Measurements from ENCODE around the gene DENND10.
"Not testable (repeated sequence)": the region's sequence is repeated elsewhere in the genome, so short reads cannot be mapped to it uniquely, and the experiment has no call there.

The DENND10 gene

GRCh38 chr10:119103241-119103902 is 541 bp upstream of the DENND10 start:
- Mint-ChIP-seq H3K27me3 (ENCODE audit: low read depth) (peaks cover 9% of the 10 kb centered on the region), H3K4me3 (peak overlapping the region; percentile 83 to 89 (median 85)), H3K4me1 (no peaks in the 10 kb centered on the region), H3K9me3 (no peaks in the 10 kb centered on the region), H3K36me3 (ENCODE audit: low read depth) (peaks cover 7% of the 10 kb centered on the region), H3K27ac (peak overlapping the region in 2 of 3 experiments; percentile 56 to 79)
- TF ChIP-seq, protein P1, sequence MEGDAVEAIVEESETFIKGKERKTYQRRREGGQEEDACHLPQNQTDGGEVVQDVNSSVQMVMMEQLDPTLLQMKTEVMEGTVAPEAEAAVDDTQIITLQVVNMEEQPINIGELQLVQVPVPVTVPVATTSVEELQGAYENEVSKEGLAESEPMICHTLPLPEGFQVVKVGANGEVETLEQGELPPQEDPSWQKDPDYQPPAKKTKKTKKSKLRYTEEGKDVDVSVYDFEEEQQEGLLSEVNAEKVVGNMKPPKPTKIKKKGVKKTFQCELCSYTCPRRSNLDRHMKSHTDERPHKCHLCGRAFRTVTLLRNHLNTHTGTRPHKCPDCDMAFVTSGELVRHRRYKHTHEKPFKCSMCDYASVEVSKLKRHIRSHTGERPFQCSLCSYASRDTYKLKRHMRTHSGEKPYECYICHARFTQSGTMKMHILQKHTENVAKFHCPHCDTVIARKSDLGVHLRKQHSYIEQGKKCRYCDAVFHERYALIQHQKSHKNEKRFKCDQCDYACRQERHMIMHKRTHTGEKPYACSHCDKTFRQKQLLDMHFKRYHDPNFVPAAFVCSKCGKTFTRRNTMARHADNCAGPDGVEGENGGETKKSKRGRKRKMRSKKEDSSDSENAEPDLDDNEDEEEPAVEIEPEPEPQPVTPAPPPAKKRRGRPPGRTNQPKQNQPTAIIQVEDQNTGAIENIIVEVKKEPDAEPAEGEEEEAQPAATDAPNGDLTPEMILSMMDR (IDR thresholded peaks at IDR 0.05; ENCODE audit: unreplicated experiment in 3 of 3), result no peak

DNA sequence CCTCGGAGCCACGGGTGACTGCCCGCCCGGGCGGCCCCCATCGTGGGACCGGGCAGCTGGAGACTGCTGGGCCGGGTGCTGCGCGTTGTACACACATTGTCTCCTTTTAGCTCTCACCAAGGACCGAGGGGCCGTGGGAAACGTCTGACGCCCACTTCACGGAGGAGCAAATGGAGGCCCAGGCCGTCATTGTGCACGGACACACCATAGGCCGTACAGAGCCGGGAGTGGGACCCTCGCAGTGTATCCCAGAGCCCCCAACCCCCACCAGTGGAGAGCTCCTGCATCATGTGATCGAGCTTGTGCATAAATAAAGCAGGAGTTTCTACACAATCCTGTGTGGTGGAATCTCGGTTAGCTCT is 722 bp downstream of the DENND10 start:
- Mint-ChIP-seq H3K4me3 (peak overlapping the region; percentile 88 to 90 (median 90)), H3K4me1 (no peaks in the 10 kb centered on the region), H3K36me3 (ENCODE audit: low read depth) (peaks cover 14% of the 10 kb centered on the region), H3K27me3 (ENCODE audit: low read depth) (peaks cover 9% of the 10 kb centered on the region), H3K9me3 (no peaks in the 10 kb centered on the region), H3K27ac (peak overlapping the region in 1 of 3 experiments; percentile 68)
- TF ChIP-seq, protein P1 (IDR thresholded peaks at IDR 0.05; ENCODE audit: unreplicated experiment in 3 of 3), result no peak

- Mint-ChIP-seq H3K27ac (peak overlapping the region in 1 of 3 experiments; percentile 66), H3K27me3 (ENCODE audit: low read depth) (peaks cover 9% of the 10 kb centered on the region), H3K36me3 (ENCODE audit: low read depth) (peaks cover 18% of the 10 kb centered on the region), H3K4me3 (peak overlapping the region; percentile 88 to 90 (median 90)), H3K9me3 (no peaks in the 10 kb centered on the region), H3K4me1 (no peaks in the 10 kb centered on the region)
- TF ChIP-seq, protein P1 (IDR thresholded peaks at IDR 0.05; ENCODE audit: unreplicated experiment in 3 of 3), result no peak
Observed at GRCh38 chr10:119105155-119105554, 1.2 kb downstream of the DENND10 start.

DNA sequence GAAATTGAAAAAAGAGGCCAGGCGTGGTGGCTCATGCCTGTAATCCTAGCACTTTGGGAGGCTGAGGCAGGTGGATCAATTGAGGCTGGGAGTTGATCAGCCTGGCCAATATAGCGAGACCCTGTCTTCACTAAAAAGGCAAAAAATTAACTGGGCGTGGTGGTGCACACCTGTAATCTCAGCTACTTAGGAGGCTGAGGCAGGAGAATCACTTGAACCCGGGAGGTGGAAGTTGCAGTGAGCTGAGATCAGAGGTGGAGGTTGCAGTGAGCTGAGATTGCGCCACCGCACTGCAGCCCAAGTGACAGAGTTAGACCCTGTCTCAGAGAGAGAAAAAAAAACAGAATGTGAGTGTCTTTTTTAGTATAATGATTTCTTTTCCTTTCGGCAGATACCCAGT is 2.0 kb downstream of the DENND10 start:
- not testable (repeated sequence) for H3K27me3 Mint-ChIP-seq (ENCODE audit: low read depth); H3K9me3 Mint-ChIP-seq; H3K27ac Mint-ChIP-seq; H3K4me1 Mint-ChIP-seq
- H3K4me3 Mint-ChIP-seq, result peak overlapping the region in 2 of 3 experiments; percentile 88 to 90
- peaks cover 19% of the 10 kb centered on the region for H3K36me3 Mint-ChIP-seq (ENCODE audit: low read depth)

DNA sequence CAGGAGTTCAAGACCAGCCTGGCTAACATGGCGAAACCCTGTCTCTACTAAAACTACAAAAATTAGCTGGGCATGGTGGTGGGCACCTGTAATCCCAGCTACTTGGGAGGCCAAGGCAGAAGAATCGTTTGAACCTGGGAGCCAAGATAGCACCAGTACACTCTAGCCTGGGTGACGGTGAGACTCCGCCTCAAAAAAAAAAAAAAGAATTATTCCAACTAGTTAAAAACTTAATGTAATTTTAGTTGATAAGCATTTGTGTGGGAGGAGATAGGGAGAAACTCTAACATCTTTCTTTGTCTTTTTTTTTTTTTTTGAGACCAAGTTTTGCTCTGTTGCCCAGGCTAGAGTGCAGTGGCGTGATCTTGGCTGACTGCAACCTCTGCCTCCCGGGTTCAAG is 3.2 kb downstream of the DENND10 start:
- H3K36me3 Mint-ChIP-seq (ENCODE audit: low read depth), result peaks cover 24% of the 10 kb centered on the region
- not testable (repeated sequence) for H3K27me3 Mint-ChIP-seq (ENCODE audit: low read depth); H3K4me1 Mint-ChIP-seq; H3K27ac Mint-ChIP-seq; H3K9me3 Mint-ChIP-seq; H3K4me3 Mint-ChIP-seq

DNA sequence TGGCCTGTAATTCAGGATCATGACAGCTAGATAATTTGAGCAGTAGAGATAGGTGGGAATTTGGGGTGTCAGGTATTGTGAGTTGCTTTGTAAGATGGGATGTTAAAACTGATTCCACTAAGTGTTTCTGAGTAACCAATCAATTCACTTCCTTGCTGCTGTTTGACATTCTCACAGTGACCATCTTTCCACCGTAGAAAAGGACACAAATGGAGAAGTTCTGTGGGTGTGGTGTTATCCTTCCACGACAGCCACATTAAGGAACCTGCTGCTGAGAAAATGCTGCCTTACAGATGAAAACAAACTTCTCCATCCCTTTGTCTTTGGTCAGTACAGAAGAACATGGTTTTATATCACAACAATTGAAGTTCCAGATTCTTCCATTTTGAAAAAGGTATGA is 3.9 kb downstream of the DENND10 start:
- H3K4me1 Mint-ChIP-seq; H3K27me3 Mint-ChIP-seq (ENCODE audit: low read depth); H3K9me3 Mint-ChIP-seq; H3K27ac Mint-ChIP-seq: not testable (repeated sequence)
- Mint-ChIP-seq H3K4me3 (peak overlapping the region in 1 of 3 experiments; percentile 22), H3K36me3 (ENCODE audit: low read depth) (peaks cover 25% of the 10 kb centered on the region)

- TF ChIP-seq, protein P1 (IDR thresholded peaks at IDR 0.05; ENCODE audit: unreplicated experiment in 3 of 3), result no peak
- Mint-ChIP-seq H3K9me3 (no peaks in the 10 kb centered on the region), H3K4me3 (no peak overlapping the region), H3K27ac (no peak overlapping the region), H3K27me3 (ENCODE audit: low read depth) (no peaks in the 10 kb centered on the region), H3K4me1 (no peaks in the 10 kb centered on the region), H3K36me3 (ENCODE audit: low read depth) (peaks cover 51% of the 10 kb centered on the region)
Observed at GRCh38 chr10:119112056-119112455, 8.1 kb downstream of the DENND10 start.
